Vagina (tissue), 2 donors: ENCODE data around the gene SORCS2. TPM values are rescaled to one million over a fixed set of nuclear protein-coding genes. Genes with fewer than 3 reads are reported as not detected.

ENCODE experiments used
- DNase-seq, 2 donors: peaks; one replicate each; pipeline ENCODE4 v3.0.0-alpha.2; 2017; ENCODE audit errors: extremely low spot score in 2 of 2
- H3K27ac ChIP-seq: fragments of 200-600 bp; sonication (generic); one replicate; pipeline ENCODE4 v1.5.1; 2019
- H3K27me3 ChIP-seq: fragments of 200-600 bp; sonication (generic); one replicate; pipeline ENCODE4 v1.5.1; 2019
- H3K36me3 ChIP-seq, 2 donors: fragments of 200-600 bp; sonication (generic); one replicate each; pipeline ENCODE4 v1.5.1; 2017 to 2019
- H3K4me1 ChIP-seq: fragments of 200-600 bp; sonication (generic); one replicate; pipeline ENCODE4 v1.5.1; 2019
- H3K4me3 ChIP-seq, 2 donors: fragments of 200-600 bp; sonication (generic); 1 replicate in 1 of 2; 2 replicates in 1 of 2; pipeline ENCODE4 v1.5.1; 2016 to 2019
- H3K9me3 ChIP-seq: fragments of 200-600 bp; sonication (generic); one replicate; pipeline ENCODE4 v1.5.1; 2019
- POLR2A ChIP-seq, 2 donors: fragments of 450-650 bp; IDR thresholded peaks; one replicate each; pipeline ENCODE4 v1.6.1; 2017; ENCODE audit warnings: antibody characterized with exemption in 2 of 2, mild to moderate bottlenecking in 2 of 2, moderate library complexity in 2 of 2
- POLR2AphosphoS5 ChIP-seq, 2 donors: sonication (generic); formaldehyde crosslinking; IDR thresholded peaks; one replicate each; pipeline ENCODE4 v1.9.0; 2017; ENCODE audit warnings: antibody characterized with exemption in 2 of 2, mild to moderate bottlenecking in 2 of 2, low read depth in 1 of 2; ENCODE audit not compliant: insufficient read depth in 1 of 2
- intact Hi-C: fragments of 100-400 bp; cut with DNase I; formaldehyde crosslinking; loops from one replicate; pipeline ENCODE4 v1.15.1; 2023
- total RNA-seq: library from RNA; depleted of rRNA; stranded (reverse); fragments of >200 nt; gene quantifications from one replicate; pipeline ENCODE4 v1.2.3, GENCODE V29; 2016
- TF ChIP-seq, protein P1 (sequence below), 3 experiments: fragments of 450-650 bp in 2 of 3; fragments of 200-600 bp in 1 of 3; sonication (generic) in 1 of 3; IDR thresholded peaks; one replicate each; pipeline ENCODE4 v1.5.1; 2017 to 2019; ENCODE audit warnings: antibody characterized with exemption in 3 of 3, mild to moderate bottlenecking in 2 of 3, moderate library complexity in 2 of 3

SORCS2 gene
- total RNA-seq, 1 donor from 2014 or later, result 5.4 TPM

- Histone ChIP-seq H3K4me3 (no peak overlapping the region), H3K9me3 (peaks cover 13% of the 10 kb centered on the region), H3K36me3 (no peaks in the 10 kb centered on the region), H3K27me3 (no peaks in the 10 kb centered on the region), H3K4me1 (no peaks in the 10 kb centered on the region), H3K27ac (no peak overlapping the region)
- no peak for DNase-seq
- intact Hi-C loops, result no loop called here
- TF ChIP-seq POLR2A (IDR thresholded peaks at IDR 0.05) (no peak), POLR2AphosphoS5 (IDR thresholded peaks at IDR 0.05; ENCODE audit: insufficient read depth in 1 of 2, low read depth in 1 of 2) (no peak)
- TF ChIP-seq, protein P1, sequence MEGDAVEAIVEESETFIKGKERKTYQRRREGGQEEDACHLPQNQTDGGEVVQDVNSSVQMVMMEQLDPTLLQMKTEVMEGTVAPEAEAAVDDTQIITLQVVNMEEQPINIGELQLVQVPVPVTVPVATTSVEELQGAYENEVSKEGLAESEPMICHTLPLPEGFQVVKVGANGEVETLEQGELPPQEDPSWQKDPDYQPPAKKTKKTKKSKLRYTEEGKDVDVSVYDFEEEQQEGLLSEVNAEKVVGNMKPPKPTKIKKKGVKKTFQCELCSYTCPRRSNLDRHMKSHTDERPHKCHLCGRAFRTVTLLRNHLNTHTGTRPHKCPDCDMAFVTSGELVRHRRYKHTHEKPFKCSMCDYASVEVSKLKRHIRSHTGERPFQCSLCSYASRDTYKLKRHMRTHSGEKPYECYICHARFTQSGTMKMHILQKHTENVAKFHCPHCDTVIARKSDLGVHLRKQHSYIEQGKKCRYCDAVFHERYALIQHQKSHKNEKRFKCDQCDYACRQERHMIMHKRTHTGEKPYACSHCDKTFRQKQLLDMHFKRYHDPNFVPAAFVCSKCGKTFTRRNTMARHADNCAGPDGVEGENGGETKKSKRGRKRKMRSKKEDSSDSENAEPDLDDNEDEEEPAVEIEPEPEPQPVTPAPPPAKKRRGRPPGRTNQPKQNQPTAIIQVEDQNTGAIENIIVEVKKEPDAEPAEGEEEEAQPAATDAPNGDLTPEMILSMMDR (IDR thresholded peaks at IDR 0.05), result no peak
Observed at GRCh38 chr4:7554905-7555304, 362.6 kb downstream of the SORCS2 start.

GRCh38 chr4:7556558-7556957 lies 364.2 kb downstream of the SORCS2 start:
- DNase-seq, result no peak
- no peak overlapping the region for H3K4me3 ChIP-seq
- H3K27ac ChIP-seq, result no peak overlapping the region
- peaks cover 13% of the 10 kb centered on the region for H3K9me3 ChIP-seq
- H3K27me3 ChIP-seq, result no peaks in the 10 kb centered on the region
- TF ChIP-seq POLR2A (IDR thresholded peaks at IDR 0.05) (no peak), POLR2AphosphoS5 (IDR thresholded peaks at IDR 0.05; ENCODE audit: insufficient read depth in 1 of 2, low read depth in 1 of 2) (no peak)
- TF ChIP-seq, protein P1 (IDR thresholded peaks at IDR 0.05), result no peak
- intact Hi-C loops, result no loop called here
- H3K4me1 ChIP-seq, result no peaks in the 10 kb centered on the region
- no peaks in the 10 kb centered on the region for H3K36me3 ChIP-seq

DNA sequence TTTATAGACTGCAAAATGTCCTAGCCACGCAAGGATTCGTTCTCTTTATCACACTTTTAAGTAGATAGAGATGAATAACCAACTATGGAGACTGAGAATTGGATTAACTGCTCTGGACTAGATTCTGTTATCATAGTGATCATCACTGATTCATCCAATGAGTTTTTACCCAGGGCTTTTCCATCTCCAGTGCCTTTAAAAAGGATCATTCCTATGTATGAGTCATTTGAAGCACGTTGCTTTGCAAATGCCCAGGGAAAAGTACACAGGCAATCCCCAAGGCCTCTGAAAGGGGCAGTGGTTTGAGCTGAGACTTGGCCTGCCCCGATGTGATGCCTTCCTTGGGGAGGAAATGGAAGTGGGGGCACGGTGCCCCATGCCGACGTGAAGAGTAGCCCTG lies 365.1 kb downstream of the SORCS2 start:
- H3K4me3 ChIP-seq, result no peak overlapping the region
- H3K27ac ChIP-seq, result no peak overlapping the region
- H3K36me3 ChIP-seq, result no peaks in the 10 kb centered on the region
- H3K4me1 ChIP-seq, result no peaks in the 10 kb centered on the region
- no peak for DNase-seq
- TF ChIP-seq POLR2AphosphoS5 (IDR thresholded peaks at IDR 0.05; ENCODE audit: insufficient read depth in 1 of 2, low read depth in 1 of 2) (no peak), POLR2A (IDR thresholded peaks at IDR 0.05) (no peak)
- TF ChIP-seq, protein P1 (IDR thresholded peaks at IDR 0.05), result no peak
- intact Hi-C loops, result no loop called here
- H3K27me3 ChIP-seq, result no peaks in the 10 kb centered on the region
- peaks cover 12% of the 10 kb centered on the region for H3K9me3 ChIP-seq

- TF ChIP-seq, protein P1 (IDR thresholded peaks at IDR 0.05), result no peak
- TF ChIP-seq POLR2A (IDR thresholded peaks at IDR 0.05), result no peak
- no peak for TF ChIP-seq POLR2AphosphoS5 (IDR thresholded peaks at IDR 0.05; ENCODE audit: insufficient read depth in 1 of 2, low read depth in 1 of 2)
- H3K9me3 ChIP-seq, result peaks cover 2% of the 10 kb centered on the region
- no peak for DNase-seq
- no peaks in the 10 kb centered on the region for H3K36me3 ChIP-seq
- intact Hi-C loops, result no loop called here
- no peaks in the 10 kb centered on the region for H3K27me3 ChIP-seq
- no peak overlapping the region for H3K4me3 ChIP-seq
- no peaks in the 10 kb centered on the region for H3K4me1 ChIP-seq
- no peak overlapping the region for H3K27ac ChIP-seq
Observed at GRCh38 chr4:7558436-7558835, 366.1 kb downstream of the SORCS2 start.

- no peaks in the 10 kb centered on the region for H3K4me1 ChIP-seq
- no peaks in the 10 kb centered on the region for H3K27me3 ChIP-seq
- no peak overlapping the region for H3K27ac ChIP-seq
- no peaks in the 10 kb centered on the region for H3K36me3 ChIP-seq
- no peak overlapping the region for H3K4me3 ChIP-seq
- no peak for DNase-seq
- TF ChIP-seq POLR2A (IDR thresholded peaks at IDR 0.05), result no peak
- TF ChIP-seq, protein P1 (IDR thresholded peaks at IDR 0.05), result no peak
- no peak for TF ChIP-seq POLR2AphosphoS5 (IDR thresholded peaks at IDR 0.05; ENCODE audit: insufficient read depth in 1 of 2, low read depth in 1 of 2)
- intact Hi-C loops, result no loop called here
- no peaks in the 10 kb centered on the region for H3K9me3 ChIP-seq
Observed at GRCh38 chr4:7559316-7559715, 367.0 kb downstream of the SORCS2 start.
